Suprapubic skin (tissue), 3 donors: ENCODE measurements around the gene TJAP1.

Source experiments
- CTCF ChIP-seq, 2 donors: fragments of 200-600 bp in 1 of 2; fragments of 450-650 bp in 1 of 2; sonication (generic) in 1 of 2; IDR thresholded peaks; one replicate each; pipeline ENCODE4 v1.5.1; 2016 to 2019; ENCODE audit warnings: antibody characterized with exemption in 2 of 2, mild to moderate bottlenecking in 1 of 2, moderate library complexity in 1 of 2
- POLR2A ChIP-seq, 2 donors: fragments of 450-650 bp; IDR thresholded peaks; one replicate each; pipeline ENCODE4 v1.6.1; 2017; ENCODE audit warnings: antibody characterized with exemption in 2 of 2, mild to moderate bottlenecking in 2 of 2, moderate library complexity in 2 of 2

DNA sequence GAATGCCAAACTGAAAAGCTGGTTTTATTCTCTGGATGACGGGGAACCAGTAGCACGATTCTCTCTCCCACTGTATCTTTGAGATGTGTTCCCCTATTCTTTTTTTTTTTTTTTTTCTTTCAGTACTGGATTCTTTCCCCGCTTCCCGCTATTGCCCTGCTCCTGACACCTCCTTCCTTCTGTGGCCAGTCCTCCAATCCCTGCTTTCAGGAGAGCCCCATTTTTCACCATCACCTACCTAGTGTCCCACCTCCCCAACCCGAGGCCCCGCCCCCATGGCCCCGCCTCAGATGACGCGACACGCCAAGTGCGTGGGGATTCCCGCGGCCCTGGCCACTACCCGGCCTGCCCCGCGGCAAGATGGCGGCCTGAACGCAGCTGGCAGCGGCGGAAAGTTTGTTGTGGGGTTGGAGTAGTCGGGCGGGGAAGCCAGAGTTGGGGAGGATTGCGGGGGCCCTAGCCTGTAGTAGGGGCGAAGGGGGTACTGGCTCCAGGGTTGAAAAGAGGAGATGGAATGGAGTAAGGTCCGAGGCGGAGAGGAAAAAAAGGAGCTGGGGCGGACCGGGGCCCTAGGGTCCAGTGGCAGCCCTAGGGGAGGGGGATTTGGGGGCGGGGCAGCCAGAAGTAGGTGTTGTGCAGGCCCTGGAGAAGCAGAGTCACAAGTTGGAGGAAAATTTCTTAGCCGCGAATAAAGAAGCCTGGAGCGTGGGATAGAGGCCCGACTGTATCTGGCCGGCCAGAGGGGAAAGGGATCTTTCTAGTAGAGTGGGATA, at the start of gene TJAP1:
- TF ChIP-seq CTCF (IDR thresholded peaks at IDR 0.05), result no peak
- peak in 1 of 2 donors; percentile 66 for TF ChIP-seq POLR2A (IDR thresholded peaks at IDR 0.05)
